Testis (tissue), 5 donors: ENCODE measurements around the gene CDH4. TPM values are rescaled to one million over a fixed set of nuclear protein-coding genes. Genes with fewer than 3 reads are reported as not detected.

ENCODE experiments used
- DNase-seq: peaks from one replicate; pipeline ENCODE4 v3.0.0-alpha.2; 2019
- H3K27ac ChIP-seq, 2 donors: fragments of 200-600 bp; sonication (generic); one replicate each; pipeline ENCODE4 v1.5.1; 2019
- H3K27me3 ChIP-seq: fragments of 200-600 bp; sonication (generic); one replicate; pipeline ENCODE4 v1.5.1; 2019
- H3K36me3 ChIP-seq: fragments of 200-600 bp; sonication (generic); one replicate; pipeline ENCODE4 v1.5.1; 2017; ENCODE audit warnings: low read depth; ENCODE audit errors: missing control alignments
- H3K4me1 ChIP-seq: fragments of 200-600 bp; sonication (generic); one replicate; pipeline ENCODE4 v1.5.1; 2019
- H3K4me3 ChIP-seq, 2 donors: fragments of 200-600 bp; sonication (generic); one replicate each; pipeline ENCODE4 v1.5.1; 2017 to 2019
- H3K9me3 ChIP-seq: fragments of 200-600 bp; sonication (generic); one replicate; pipeline ENCODE4 v1.5.1; 2017
- POLR2A ChIP-seq: fragments of 450-650 bp; IDR thresholded peaks from one replicate; pipeline ENCODE4 v1.6.1; 2017; ENCODE audit warnings: antibody characterized with exemption, mild to moderate bottlenecking, moderate library complexity
- WGBS, 2 donors: methylation state at CpG; one replicate each; pipeline ENCODE4 v1.1.5; 2018; 5-methylcytosine and 5-hydroxymethylcytosine counted together
- intact Hi-C: fragments of 100-400 bp; cut with DNase I; formaldehyde crosslinking; loops from one replicate; pipeline ENCODE4 v1.15.1; 2023; ENCODE audit warnings: low total_unique reads
- long read RNA-seq, 2 donors: transcript quantifications; one replicate each; lab custom pipeline, GENCODE V29; 2026
- polyA plus RNA-seq: library from polyadenylated mRNA; stranded (reverse); fragments of 350-450 nt; fragmentation: Illumina TruSeq; extraction: RNeasy Lipid Tissue Mini Kit (QIAGEN cat#74804); gene quantifications from one replicate; pipeline ENCODE4 v1.2.3, GENCODE V29; 2014; ENCODE audit warnings: low read depth, low replicate concordance; ENCODE audit not compliant: insufficient read depth
- total RNA-seq, 2 donors: library from RNA; depleted of rRNA; stranded (reverse); fragments of >200 nt; gene quantifications; one replicate each; pipeline ENCODE4 v1.2.3, GENCODE V29; 2016
- TF ChIP-seq, protein P1 (sequence below), 3 experiments: fragments of 450-650 bp in 2 of 3; fragments of 200-600 bp in 1 of 3; sonication (generic) in 1 of 3; IDR thresholded peaks; one replicate each; pipeline ENCODE4 v1.5.1; 2016 to 2019; ENCODE audit warnings: antibody characterized with exemption in 3 of 3, mild to moderate bottlenecking in 2 of 3, moderate library complexity in 1 of 3

Gene CDH4
- total RNA-seq (1 to 10 TPM; 1.9 to 3.3 TPM), polyA plus RNA-seq (1.4 TPM)
- long read RNA-seq, donor 1: 0 reads
- long read RNA-seq, donor 2: 0 reads

DNA sequence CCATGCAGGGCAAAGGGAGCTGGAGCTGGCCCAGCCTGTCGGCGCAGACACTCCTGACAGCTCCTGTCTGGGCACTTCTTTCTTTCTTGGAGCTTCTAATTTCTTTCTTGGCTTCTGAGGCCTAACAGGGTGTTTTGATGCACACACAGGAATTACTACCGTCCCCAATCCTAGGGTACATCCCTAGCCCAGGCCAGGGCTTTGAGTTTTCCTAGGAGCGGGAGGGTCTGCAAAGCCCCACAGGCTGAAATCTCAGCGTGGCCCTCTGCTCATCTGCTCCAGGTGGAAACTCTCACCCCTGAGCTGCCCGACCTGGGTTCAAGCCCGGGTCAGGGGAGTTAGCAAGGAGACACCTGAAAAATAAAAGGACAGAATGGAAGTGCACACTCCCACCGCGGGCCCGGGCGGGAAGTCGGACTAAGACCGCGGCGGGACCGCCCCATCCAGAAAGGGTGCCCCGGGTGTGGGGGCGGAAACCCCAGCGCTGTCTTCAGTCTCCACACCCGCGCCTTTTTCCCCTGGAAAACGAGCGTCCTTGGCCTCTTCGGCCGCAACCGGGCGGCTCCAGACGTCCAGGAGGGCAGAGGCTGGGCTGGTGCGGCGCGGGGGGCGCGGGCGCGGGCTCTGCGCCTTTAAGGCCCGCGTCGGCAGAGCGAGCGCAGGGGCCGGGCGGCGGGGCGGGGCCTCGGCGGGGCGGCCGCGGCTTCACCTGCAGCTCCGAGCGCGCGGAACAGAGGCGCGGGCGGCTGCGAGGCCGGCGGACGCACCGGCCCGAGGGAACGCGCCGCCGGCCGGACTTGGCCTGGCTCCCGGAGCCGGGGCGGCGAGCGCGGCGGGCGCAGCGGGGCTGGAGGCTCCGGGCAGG, at the start of gene CDH4:
TSS of gene CDH4 (plus strand) at position 733 of the 865 bp plus-strand sequence.
- intact Hi-C loops: no loop called here
- Histone ChIP-seq H3K9me3 (no peaks in the 10 kb centered on the region), H3K36me3 (no peaks in the 10 kb centered on the region), H3K27me3 (no peaks in the 10 kb centered on the region), H3K27ac (no peak within 1 kb of the TSS), H3K4me3 (peak within 1 kb of the TSS; percentile 29 to 36), H3K4me1 (no peaks in the 10 kb centered on the region)
- no peak for DNase-seq
- WGBS, 2 donors: 3 to 8% methylated on average over 21 to 78 of the region's 78 CpGs
- no peak for TF ChIP-seq POLR2A
- TF ChIP-seq, protein P1, sequence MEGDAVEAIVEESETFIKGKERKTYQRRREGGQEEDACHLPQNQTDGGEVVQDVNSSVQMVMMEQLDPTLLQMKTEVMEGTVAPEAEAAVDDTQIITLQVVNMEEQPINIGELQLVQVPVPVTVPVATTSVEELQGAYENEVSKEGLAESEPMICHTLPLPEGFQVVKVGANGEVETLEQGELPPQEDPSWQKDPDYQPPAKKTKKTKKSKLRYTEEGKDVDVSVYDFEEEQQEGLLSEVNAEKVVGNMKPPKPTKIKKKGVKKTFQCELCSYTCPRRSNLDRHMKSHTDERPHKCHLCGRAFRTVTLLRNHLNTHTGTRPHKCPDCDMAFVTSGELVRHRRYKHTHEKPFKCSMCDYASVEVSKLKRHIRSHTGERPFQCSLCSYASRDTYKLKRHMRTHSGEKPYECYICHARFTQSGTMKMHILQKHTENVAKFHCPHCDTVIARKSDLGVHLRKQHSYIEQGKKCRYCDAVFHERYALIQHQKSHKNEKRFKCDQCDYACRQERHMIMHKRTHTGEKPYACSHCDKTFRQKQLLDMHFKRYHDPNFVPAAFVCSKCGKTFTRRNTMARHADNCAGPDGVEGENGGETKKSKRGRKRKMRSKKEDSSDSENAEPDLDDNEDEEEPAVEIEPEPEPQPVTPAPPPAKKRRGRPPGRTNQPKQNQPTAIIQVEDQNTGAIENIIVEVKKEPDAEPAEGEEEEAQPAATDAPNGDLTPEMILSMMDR (IDR thresholded peaks at IDR 0.05): no peak

DNA sequence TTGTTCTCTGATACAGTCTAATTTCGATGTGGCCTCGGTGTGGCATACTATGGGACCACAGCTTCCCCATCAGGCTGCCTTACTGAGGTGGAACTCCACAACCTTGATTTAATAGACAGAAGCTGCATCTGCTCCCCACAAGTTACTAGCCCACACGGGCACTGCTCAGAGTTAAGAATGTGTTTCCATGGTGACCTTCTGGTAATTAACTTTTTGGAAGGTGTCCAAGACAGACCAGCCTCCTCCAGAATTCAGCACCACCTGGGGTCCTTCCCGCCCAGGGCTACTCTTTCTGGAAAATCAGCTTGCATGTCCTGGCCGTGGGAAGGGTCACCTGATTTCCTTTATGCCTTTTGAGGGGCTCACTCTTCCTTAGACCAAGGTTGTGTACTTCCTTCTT, 48.7 kb upstream of the CDH4 start:
- no peak for TF ChIP-seq POLR2A
- TF ChIP-seq, protein P1 (IDR thresholded peaks at IDR 0.05): no peak
- no peak for DNase-seq
- intact Hi-C loops: no loop called here
- H3K4me1 ChIP-seq: no peaks in the 10 kb centered on the region
- H3K27ac ChIP-seq: no peak overlapping the region
- no peak overlapping the region for H3K4me3 ChIP-seq
- WGBS, 2 donors: 33 to 47% methylated on average over 5 of the region's 5 CpGs
- H3K9me3 ChIP-seq: no peaks in the 10 kb centered on the region
- H3K27me3 ChIP-seq: no peaks in the 10 kb centered on the region
- H3K36me3 ChIP-seq: no peaks in the 10 kb centered on the region

DNA sequence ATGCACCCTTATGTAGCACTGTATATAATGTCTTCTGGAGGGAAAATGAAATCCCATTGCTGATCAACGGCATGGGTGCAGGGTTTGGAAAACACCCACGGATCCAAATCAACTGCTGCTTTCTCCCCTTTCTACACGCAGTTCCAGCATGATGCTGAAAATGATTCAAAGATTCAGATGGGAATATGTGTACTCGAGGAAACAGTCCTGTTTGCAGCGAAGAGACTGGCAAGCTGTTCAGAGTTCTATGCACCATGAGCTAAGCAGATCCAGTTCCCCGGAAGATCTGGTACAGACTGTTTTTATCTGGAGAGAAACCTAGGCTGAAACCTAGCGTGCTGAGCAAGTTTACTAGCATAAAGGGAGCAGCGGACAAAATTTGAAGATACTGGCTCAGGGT, 47.9 kb upstream of the CDH4 start:
- H3K27me3 ChIP-seq: no peaks in the 10 kb centered on the region
- H3K27ac ChIP-seq: no peak overlapping the region
- TF ChIP-seq, protein P1 (IDR thresholded peaks at IDR 0.05): no peak
- no peak for TF ChIP-seq POLR2A
- H3K9me3 ChIP-seq: no peaks in the 10 kb centered on the region
- no peak overlapping the region for H3K4me3 ChIP-seq
- no peak for DNase-seq
- WGBS, 2 donors: 58 to 74% methylated on average over 8 of the region's 8 CpGs
- no peaks in the 10 kb centered on the region for H3K4me1 ChIP-seq
- H3K36me3 ChIP-seq: no peaks in the 10 kb centered on the region
- intact Hi-C loops: no loop called here

DNA sequence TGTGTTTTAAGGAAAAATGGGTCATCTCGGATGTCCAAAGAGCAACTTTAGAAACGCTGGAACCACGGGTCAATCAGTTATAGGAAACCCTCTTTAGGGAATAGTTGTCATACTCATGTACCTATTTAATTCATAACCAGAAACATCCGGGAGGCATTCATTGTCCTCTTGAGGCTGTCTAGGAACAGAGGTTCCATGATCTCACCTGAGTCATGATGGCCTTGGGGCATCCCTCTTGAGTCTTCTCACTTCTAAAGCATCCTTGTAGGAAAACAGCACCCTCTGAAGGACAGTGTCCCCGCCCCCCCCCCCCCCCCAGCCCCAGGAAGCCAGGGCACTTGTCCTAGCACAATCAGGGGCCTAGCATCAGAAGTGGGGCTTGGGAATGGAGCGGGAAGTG, 46.3 kb upstream of the CDH4 start:
- TF ChIP-seq POLR2A: no peak
- TF ChIP-seq, protein P1 (IDR thresholded peaks at IDR 0.05): no peak
- intact Hi-C loops: no loop called here
- DNase-seq: no peak
- no peak overlapping the region for H3K4me3 ChIP-seq
- H3K27me3 ChIP-seq: no peaks in the 10 kb centered on the region
- H3K9me3 ChIP-seq: no peaks in the 10 kb centered on the region
- H3K27ac ChIP-seq: no peak overlapping the region
- H3K4me1 ChIP-seq: no peaks in the 10 kb centered on the region
- WGBS, 2 donors: 73 to 80% methylated on average over 6 of the region's 6 CpGs
- no peaks in the 10 kb centered on the region for H3K36me3 ChIP-seq
